ENCODE measurements around the gene SRP14.

SRP14 gene

GRCh38 chr15:40038638-40039543 lies at the start of gene SRP14:
TSS of gene SRP14 (minus strand) at chr15:40039181. CDS start at chr15:40039116, 65 bp downstream.
- DNase-seq (ENCODE audit: low spot score) = peak; percentile 91
- TF ChIP-seq CTCF (IDR thresholded peaks at IDR 0.05; ENCODE audit: extremely low read depth, missing control alignments) = no peak

GRCh38 chr15:40087991-40088928 lies 49.3 kb upstream of the SRP14 start:
- DNase-seq (ENCODE audit: low spot score) = no peak
- no peak for TF ChIP-seq CTCF (IDR thresholded peaks at IDR 0.05; ENCODE audit: extremely low read depth, missing control alignments)

- no peak for TF ChIP-seq CTCF (IDR thresholded peaks at IDR 0.05; ENCODE audit: extremely low read depth, missing control alignments)
- no peak for DNase-seq (ENCODE audit: low spot score)
Observed at GRCh38 chr15:40087068-40087810, 48.3 kb upstream of the SRP14 start.

- no peak for DNase-seq (ENCODE audit: low spot score)
- TF ChIP-seq CTCF (IDR thresholded peaks at IDR 0.05; ENCODE audit: extremely low read depth, missing control alignments) = no peak
Observed at GRCh38 chr15:40085266-40085665, 46.3 kb upstream of the SRP14 start.

GRCh38 chr15:40084650-40085049 lies 45.7 kb upstream of the SRP14 start:
- no peak for DNase-seq (ENCODE audit: low spot score)
- no peak for TF ChIP-seq CTCF (IDR thresholded peaks at IDR 0.05; ENCODE audit: extremely low read depth, missing control alignments)

GRCh38 chr15:40082195-40082883 lies 43.4 kb upstream of the SRP14 start:
- DNase-seq (ENCODE audit: low spot score) = no peak
- no peak for TF ChIP-seq CTCF (IDR thresholded peaks at IDR 0.05; ENCODE audit: extremely low read depth, missing control alignments)

All from GM20000 (cell line).